ENCODE results near the gene MCU. TPM values are rescaled to one million over a fixed set of nuclear protein-coding genes. Genes with fewer than 3 reads are reported as not detected.

MCU gene
- total and polyA plus RNA-seq, 2 donors (not counting 1 experiment from before 2014, with no cell fraction given): 40.5 to 77.1 TPM

DNA sequence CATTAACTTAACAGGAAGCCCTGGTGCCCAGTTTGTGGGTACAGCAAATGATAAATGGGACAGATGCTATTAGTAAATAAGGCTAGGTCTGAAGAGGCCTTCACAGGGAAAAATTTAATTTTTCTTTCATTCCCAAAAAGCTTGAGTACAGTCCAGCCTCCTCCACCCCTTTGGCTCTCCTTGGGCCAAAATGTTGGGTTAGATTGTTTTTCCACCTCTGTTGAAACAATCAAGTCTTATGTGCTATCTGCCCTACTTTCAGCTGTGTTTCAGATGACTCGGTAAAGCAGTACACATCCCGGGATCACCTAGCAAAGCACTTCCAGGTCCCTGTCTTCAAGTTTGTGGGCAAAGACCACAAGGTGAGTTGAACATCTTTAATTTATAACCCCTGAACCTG lies 238.3 kb downstream of the MCU start:
- H3K4me1 ChIP-seq (ENCODE audit: control insufficient read depth, extremely low read depth, insufficient read depth, low read length): no peaks in the 10 kb centered on the region
- no peak overlapping the region for H2AFZ ChIP-seq (ENCODE audit: low read length)
- TF ChIP-seq CTCF (conservative IDR thresholded peaks at IDR 0.05 in 1 of 2, IDR thresholded peaks at IDR 0.05 in 1 of 2; ENCODE audit: low read depth in 1 of 2, low read length in 2 of 2) (no peak), EZH2 (IDR thresholded peaks at IDR 0.05; ENCODE audit: low read length, missing control alignments) (no peak)
- H3K27me3 ChIP-seq (ENCODE audit: control insufficient read depth, insufficient read depth, low read length): no peaks in the 10 kb centered on the region
- no peaks in the 10 kb centered on the region for H3K9me3 ChIP-seq (ENCODE audit: control insufficient read depth, insufficient read depth, low read depth, low read length)
- no peak overlapping the region for H3K4me3 ChIP-seq (replicated peaks in 1 of 4; ENCODE audit: control extremely low read depth in 1 of 4, insufficient read depth in 1 of 4, low read depth in 3 of 4, low read length in 4 of 4)
- H3K9ac ChIP-seq (ENCODE audit: insufficient read depth, low read length): no peak overlapping the region
- H3K79me2 ChIP-seq (ENCODE audit: control insufficient read depth, insufficient read depth, low read length): no peaks in the 10 kb centered on the region
- no peak overlapping the region for H3K27ac ChIP-seq (ENCODE audit: insufficient read depth, low read length)
- DNase-seq (ENCODE audit: low read depth in 2 of 2): no peak
- H3K4me2 ChIP-seq (ENCODE audit: extremely low read depth, insufficient read depth, low read length): no peak overlapping the region
- H3K36me3 ChIP-seq (ENCODE audit: control insufficient read depth, insufficient read depth, low read length): no peaks in the 10 kb centered on the region
- H4K20me1 ChIP-seq (ENCODE audit: control insufficient read depth, extremely low read depth, insufficient read depth, low read length): no peaks in the 10 kb centered on the region

DNA sequence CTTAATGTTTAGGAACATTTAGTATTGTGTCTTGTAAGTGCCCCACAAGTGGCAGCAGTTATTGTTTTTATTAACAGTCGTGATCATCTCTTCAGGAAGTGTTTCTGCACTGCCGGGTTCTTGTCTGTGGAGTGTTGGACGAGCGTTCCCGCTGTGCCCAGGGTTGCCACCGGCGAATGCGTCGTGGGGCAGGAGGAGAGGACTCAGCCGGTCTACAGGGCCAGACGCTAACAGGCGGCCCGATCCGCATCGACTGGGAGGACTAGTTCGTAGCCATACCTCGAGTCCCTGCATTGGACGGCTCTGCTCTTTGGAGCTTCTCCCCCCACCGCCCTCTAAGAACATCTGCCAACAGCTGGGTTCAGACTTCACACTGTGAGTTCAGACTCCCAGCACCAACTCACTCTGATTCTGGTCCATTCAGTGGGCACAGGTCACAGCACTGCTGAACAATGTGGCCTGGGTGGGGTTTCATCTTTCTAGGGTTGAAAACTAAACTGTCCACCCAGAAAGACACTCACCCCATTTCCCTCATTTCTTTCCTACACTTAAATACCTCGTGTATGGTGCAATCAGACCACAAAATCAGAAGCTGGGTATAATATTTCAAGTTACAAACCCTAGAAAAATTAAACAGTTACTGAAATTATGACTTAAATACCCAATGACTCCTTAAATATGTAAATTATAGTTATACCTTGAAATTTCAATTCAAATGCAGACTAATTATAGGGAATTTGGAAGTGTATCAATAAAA lies 240.5 kb downstream of the MCU start:
- Histone ChIP-seq H2AFZ (ENCODE audit: low read length) (no peak overlapping the region), H3K4me3 (replicated peaks in 1 of 4; ENCODE audit: control extremely low read depth in 1 of 4, insufficient read depth in 1 of 4, low read depth in 3 of 4, low read length in 4 of 4) (no peak overlapping the region), H3K27ac (ENCODE audit: insufficient read depth, low read length) (no peak overlapping the region), H3K9me3 (ENCODE audit: control insufficient read depth, insufficient read depth, low read depth, low read length) (no peaks in the 10 kb centered on the region), H3K79me2 (ENCODE audit: control insufficient read depth, insufficient read depth, low read length) (no peaks in the 10 kb centered on the region), H3K27me3 (ENCODE audit: control insufficient read depth, insufficient read depth, low read length) (no peaks in the 10 kb centered on the region), H3K4me1 (ENCODE audit: control insufficient read depth, extremely low read depth, insufficient read depth, low read length) (no peaks in the 10 kb centered on the region), H4K20me1 (ENCODE audit: control insufficient read depth, extremely low read depth, insufficient read depth, low read length) (no peaks in the 10 kb centered on the region), H3K9ac (ENCODE audit: insufficient read depth, low read length) (no peak overlapping the region), H3K4me2 (ENCODE audit: extremely low read depth, insufficient read depth, low read length) (no peak overlapping the region), H3K36me3 (ENCODE audit: control insufficient read depth, insufficient read depth, low read length) (no peaks in the 10 kb centered on the region)
- DNase-seq (ENCODE audit: low read depth in 2 of 2): peak in 1 of 2 donors; percentile 66
- TF ChIP-seq CTCF (conservative IDR thresholded peaks at IDR 0.05 in 1 of 2, IDR thresholded peaks at IDR 0.05 in 1 of 2; ENCODE audit: low read depth in 1 of 2, low read length in 2 of 2): no peak

DNA sequence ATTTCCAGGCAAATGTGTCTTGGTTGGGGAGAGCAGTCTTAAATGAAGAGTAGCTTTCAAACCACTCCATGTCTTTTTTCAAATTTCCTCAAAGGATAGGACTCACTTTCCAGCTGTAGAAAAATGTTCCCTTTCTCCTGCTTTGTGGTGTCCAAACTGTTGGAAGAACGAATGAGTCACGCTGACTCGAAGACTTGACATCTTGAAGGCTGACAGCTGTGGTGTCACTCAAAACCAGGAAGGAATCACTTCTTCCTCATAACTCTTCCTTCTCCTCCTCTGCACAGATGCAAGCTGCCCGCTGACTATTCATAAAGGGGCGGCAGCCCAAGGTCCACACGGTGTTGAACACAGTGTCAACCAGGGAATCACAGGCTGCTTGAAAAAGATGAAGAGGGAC lies 243.4 kb downstream of the MCU start:
- H3K4me3 ChIP-seq (replicated peaks in 1 of 4; ENCODE audit: control extremely low read depth in 1 of 4, insufficient read depth in 1 of 4, low read depth in 3 of 4, low read length in 4 of 4): no peak overlapping the region
- H3K9me3 ChIP-seq (ENCODE audit: control insufficient read depth, insufficient read depth, low read depth, low read length): no peaks in the 10 kb centered on the region
- no peaks in the 10 kb centered on the region for H3K27me3 ChIP-seq (ENCODE audit: control insufficient read depth, insufficient read depth, low read length)
- H3K27ac ChIP-seq (ENCODE audit: insufficient read depth, low read length): no peak overlapping the region
- H3K9ac ChIP-seq (ENCODE audit: insufficient read depth, low read length): no peak overlapping the region
- no peaks in the 10 kb centered on the region for H3K36me3 ChIP-seq (ENCODE audit: control insufficient read depth, insufficient read depth, low read length)
- H3K79me2 ChIP-seq (ENCODE audit: control insufficient read depth, insufficient read depth, low read length): no peaks in the 10 kb centered on the region
- TF ChIP-seq EZH2 (IDR thresholded peaks at IDR 0.05; ENCODE audit: low read length, missing control alignments) (no peak), CTCF (conservative IDR thresholded peaks at IDR 0.05 in 1 of 2, IDR thresholded peaks at IDR 0.05 in 1 of 2; ENCODE audit: low read depth in 1 of 2, low read length in 2 of 2) (no peak)
- H3K4me2 ChIP-seq (ENCODE audit: extremely low read depth, insufficient read depth, low read length): no peak overlapping the region
- no peaks in the 10 kb centered on the region for H3K4me1 ChIP-seq (ENCODE audit: control insufficient read depth, extremely low read depth, insufficient read depth, low read length)
- peak in 1 of 2 donors; percentile 74 for DNase-seq (ENCODE audit: low read depth in 2 of 2)
- H4K20me1 ChIP-seq (ENCODE audit: control insufficient read depth, extremely low read depth, insufficient read depth, low read length): no peaks in the 10 kb centered on the region
- H2AFZ ChIP-seq (ENCODE audit: low read length): no peak overlapping the region

Other genes with a start within 250 kb of the MCU start
- gene MICU1, start 66.1 kb upstream of the MCU start, total RNA-seq: 52.1 and 83.2 TPM in 2 replicates
- 83.3 and 86.5 TPM in 2 replicates for gene MICU1, start 66.1 kb upstream of the MCU start, polyA plus RNA-seq
- under 0.01 TPM in 1 of 2 replicates, not detected in the other for gene OIT3, start 201.6 kb downstream of the MCU start, total RNA-seq
- 0.02 TPM in 1 of 2 replicates, not detected in the other for gene OIT3, start 201.6 kb downstream of the MCU start, polyA plus RNA-seq

Measured in fibroblast of lung (primary cell).